ENCODE results near the gene INSYN2A. TPM values are rescaled to one million over a fixed set of nuclear protein-coding genes. Genes with fewer than 3 reads are reported as not detected.

INSYN2A gene
- total and polyA plus RNA-seq, 2 donors (not counting 3 experiments of a cell fraction or from before 2014, with no cell fraction given) = 0.04 to 0.07 TPM

DNA sequence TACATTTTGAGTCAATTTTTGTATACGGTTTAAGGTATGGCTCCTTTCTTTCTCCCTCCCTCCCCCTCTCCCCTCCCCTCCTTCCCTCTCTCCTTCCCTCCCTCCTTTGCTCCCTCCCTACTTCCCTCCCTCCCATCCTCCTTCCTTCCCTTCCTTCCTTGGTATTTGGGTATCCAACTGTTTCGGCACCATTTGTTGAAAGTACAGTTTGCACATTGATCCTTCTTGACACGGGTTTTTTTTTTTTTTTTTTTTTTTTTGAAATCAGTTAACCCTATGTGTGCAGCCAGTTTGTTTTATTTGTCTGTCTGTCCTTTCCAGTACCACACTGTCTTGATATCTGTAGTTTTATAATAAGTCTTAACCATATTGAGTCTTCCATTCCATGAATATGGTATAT, 39.9 kb upstream of the INSYN2A start:
- BruUV-seq (replicated peaks) = no TSS peak
- intact Hi-C loops (cut with micrococcal nuclease) = no loop called here
- TF ChIP-seq POLR2A (IDR thresholded peaks at IDR 0.05; ENCODE audit: low read depth, low read length) (no peak), JUN (IDR thresholded peaks at IDR 0.05; ENCODE audit: borderline replicate concordance, insufficient read depth, insufficient read length, low read depth) (no peak), POLR2AphosphoS5 (IDR thresholded peaks at IDR 0.05; ENCODE audit: insufficient read depth, low read depth, low read length) (no peak), FOS (IDR thresholded peaks at IDR 0.05; ENCODE audit: borderline replicate concordance, insufficient read depth, low read length) (no peak), MYC (IDR thresholded peaks at IDR 0.05; ENCODE audit: low read depth, low read length) (no peak), CTCF (IDR thresholded peaks at IDR 0.05; ENCODE audit: extremely low read depth in 1 of 2, insufficient read depth in 1 of 2, low read depth in 1 of 2, low read length in 2 of 2) (no peak), EZH2 (IDR thresholded peaks at IDR 0.05; ENCODE audit: borderline replicate concordance, low read depth, low read length, severe bottlenecking) (no peak), GATA2 (IDR thresholded peaks at IDR 0.05; ENCODE audit: insufficient read depth, insufficient read length, low read depth, low read length) (no peak)
- TF ChIP-seq, protein P1, sequence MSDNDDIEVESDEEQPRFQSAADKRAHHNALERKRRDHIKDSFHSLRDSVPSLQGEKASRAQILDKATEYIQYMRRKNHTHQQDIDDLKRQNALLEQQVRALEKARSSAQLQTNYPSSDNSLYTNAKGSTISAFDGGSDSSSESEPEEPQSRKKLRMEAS (IDR thresholded peaks at IDR 0.05; ENCODE audit: insufficient read depth, insufficient read length) = no peak

More for the DNA sequence above, 39.9 kb upstream of the INSYN2A start:
- Histone ChIP-seq H3K27me3 (ENCODE audit: control insufficient read depth in 2 of 2, insufficient read depth in 2 of 2, low read length in 2 of 2) (no peaks in the 10 kb centered on the region), H3K79me2 (ENCODE audit: control insufficient read depth, insufficient read depth, low read length) (no peaks in the 10 kb centered on the region), H3K9me3 (replicated peaks; ENCODE audit: control insufficient read depth, insufficient read depth, low read length) (no peaks in the 10 kb centered on the region), H4K20me1 (replicated peaks; ENCODE audit: control insufficient read depth, extremely low read depth, insufficient read depth, low read length) (no peaks in the 10 kb centered on the region), H3K9ac (replicated peaks; ENCODE audit: extremely low read depth, insufficient read depth, low read length) (no peak overlapping the region), H2AFZ (ENCODE audit: low read depth, low read length) (no peak overlapping the region), H3K36me3 (ENCODE audit: control insufficient read depth in 2 of 2, extremely low read depth in 1 of 2, insufficient read depth in 2 of 2, low read length in 2 of 2) (no peaks in the 10 kb centered on the region), H3K4me3 (replicated peaks in 1 of 3; ENCODE audit: insufficient read depth in 1 of 3, low read depth in 1 of 3, low read length in 3 of 3) (no peak overlapping the region), H3K27ac (ENCODE audit: insufficient read depth, low read depth, low read length) (no peak overlapping the region), H3K4me2 (ENCODE audit: insufficient read depth, low read length) (no peak overlapping the region), H3K4me1 (ENCODE audit: control insufficient read depth, extremely low read depth, insufficient read depth, low read length) (no peaks in the 10 kb centered on the region), H3K9me1 (replicated peaks; ENCODE audit: control insufficient read depth, extremely low read depth, insufficient read depth, low read length) (no peaks in the 10 kb centered on the region)
- FAIRE-seq = no peak
- dilution Hi-C loops (cut with MboI; ENCODE audit: extremely low pct_ligation_motif_present, low sequenced_read_pairs) = no loop called here
- ChIA-PET POLR2A (no interaction called here), CTCF (no interaction called here)
- no peak for DNase-seq (ENCODE audit: low read depth, low spot score)
